NCI-H1694 (cell line): ENCODE data around the gene LYST.

ENCODE experiments used
- DNase-seq: peaks from one replicate; lab custom pipeline; 2025; lab: John Stamatoyannopoulos, UW

The LYST gene

GRCh38 chr1:235710687-235711086 is 156.0 kb downstream of the LYST start:
- DNase-seq: no peak

DNA sequence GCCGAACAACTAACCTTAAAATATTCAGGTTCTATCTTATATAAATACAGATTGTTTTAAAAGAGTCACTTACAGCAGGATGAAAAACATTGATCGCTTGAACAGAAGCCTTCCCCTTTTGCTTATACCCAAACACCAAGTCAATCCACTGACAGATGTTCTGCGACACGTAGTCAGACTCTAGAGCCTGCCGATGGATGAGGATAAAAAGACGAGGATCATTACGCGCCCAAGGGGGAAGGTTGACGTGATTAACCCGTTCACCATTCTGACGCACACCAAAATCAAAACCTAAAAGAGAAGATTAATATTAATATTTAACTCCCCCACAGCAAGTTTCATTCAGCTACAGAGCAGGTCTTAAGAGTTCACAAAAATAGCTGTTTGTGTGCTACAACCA is 157.7 kb downstream of the LYST start:
- DNase-seq: no peak

DNA sequence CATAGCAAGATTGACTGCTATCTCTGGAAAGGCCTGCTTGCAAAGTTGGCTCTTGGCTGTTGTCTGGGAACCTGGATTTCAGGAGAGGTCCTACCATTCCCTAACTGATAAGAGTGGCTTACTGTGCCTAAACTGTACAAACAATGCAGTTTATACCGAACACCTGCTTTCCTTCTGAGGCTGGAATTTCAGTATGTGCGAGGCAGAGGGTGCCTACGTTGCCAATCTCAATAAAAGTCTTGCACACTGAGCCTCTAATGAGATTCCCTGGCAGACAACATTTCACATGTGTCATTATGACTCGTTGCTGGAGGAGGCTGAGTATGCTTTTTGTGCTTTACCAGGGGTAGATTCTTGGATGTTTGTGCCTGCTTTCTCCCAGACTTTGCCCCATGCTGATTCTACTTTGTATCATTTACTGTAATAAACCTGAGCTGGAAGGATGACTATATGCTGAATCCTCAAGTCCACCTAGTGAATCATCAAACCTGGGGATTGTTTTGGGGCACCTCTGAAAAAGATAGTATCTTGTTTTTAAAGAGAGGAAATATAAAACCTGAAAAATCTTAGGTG is 158.2 kb downstream of the LYST start:
- no peak for DNase-seq

GRCh38 chr1:235703506-235703905 is 163.2 kb downstream of the LYST start:
- no peak for DNase-seq

DNA sequence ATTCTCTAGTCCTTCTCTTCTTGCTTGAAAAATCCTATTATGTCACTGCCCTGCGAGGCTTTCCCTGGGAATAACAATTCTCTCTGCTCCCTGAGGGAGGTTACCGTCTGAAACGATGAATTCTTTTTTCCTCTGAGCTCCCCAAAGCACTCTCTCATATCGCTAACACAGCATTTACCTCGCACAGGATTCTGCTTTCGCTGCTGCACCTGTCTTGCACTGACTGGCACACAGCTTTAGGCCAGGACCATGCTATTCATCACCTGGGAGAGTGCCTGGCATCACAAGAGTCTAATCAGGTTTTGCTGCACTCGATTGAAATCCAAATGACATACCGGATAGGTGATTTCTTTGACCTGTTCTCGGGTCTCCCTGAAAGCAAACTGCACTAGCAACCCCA is 164.3 kb downstream of the LYST start:
- no peak for DNase-seq

GRCh38 chr1:235697508-235697907 is 169.2 kb downstream of the LYST start:
- DNase-seq: no peak

- DNase-seq: no peak
These were observed 177.3 kb downstream of the LYST start for GRCh38 chr1:235689356-235689755.

GRCh38 chr1:235688096-235688495 is 178.6 kb downstream of the LYST start:
- DNase-seq: no peak

DNA sequence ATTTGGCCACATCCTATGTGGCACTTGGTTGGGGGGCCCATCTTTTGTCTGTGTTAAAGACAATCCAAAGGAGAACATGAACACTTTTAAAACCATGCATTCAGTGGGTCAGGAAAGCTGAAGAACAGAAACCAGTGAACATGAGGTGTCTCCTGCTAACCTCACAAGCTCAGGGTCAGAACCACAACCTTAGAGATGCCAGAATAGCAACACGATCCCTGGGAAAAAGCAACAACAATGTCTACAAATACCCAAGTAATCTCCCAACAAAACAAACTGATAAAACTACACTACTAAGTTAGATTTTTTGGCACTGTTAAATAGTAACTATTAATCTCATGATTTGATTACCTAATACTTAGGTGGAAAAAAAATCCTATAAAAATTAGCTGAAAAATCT is 183.1 kb downstream of the LYST start:
- DNase-seq: no peak

DNA sequence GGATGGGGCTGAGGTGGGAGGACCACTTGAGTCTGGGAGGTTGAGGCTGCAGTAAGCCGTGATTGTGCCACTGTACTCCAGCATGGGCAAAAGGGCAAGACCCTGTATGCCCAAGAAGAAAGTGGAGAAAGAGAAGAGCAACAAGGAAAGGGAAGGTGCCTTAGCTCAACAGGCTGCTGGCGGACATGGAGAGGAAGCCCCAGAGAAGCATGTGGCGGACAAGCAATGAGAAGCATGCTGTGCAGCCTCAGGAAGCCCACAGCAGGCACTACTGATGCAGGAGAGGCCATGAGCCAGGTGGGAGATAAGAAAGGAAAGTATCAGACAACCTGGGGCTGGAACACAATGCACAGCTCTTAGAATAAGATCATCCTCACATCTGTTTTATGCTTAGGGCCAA is 184.5 kb downstream of the LYST start:
- no peak for DNase-seq

DNA sequence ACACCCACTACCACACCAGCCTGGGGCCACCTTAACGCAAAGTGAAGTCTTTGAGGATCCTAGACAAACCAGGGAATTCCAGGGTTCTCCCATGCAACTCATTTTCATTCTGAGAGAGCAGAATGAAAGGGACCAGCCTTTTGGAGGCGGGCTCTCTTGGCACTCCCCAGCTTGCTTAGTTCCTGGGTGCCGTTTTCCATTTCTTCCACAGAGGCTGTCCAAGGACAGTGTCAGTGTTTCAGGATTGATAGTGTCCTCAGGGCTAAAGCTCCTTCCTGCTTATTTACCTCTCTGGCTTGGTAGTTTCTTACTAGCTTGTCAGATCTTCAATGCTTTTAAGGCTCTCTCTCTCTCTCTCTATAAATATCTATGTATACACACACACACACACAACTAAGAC is 187.1 kb downstream of the LYST start:
- no peak for DNase-seq

GRCh38 chr1:235679005-235679404 is 187.7 kb downstream of the LYST start:
- no peak for DNase-seq

- DNase-seq: no peak
These were observed 191.4 kb downstream of the LYST start for GRCh38 chr1:235675152-235675890.

DNA sequence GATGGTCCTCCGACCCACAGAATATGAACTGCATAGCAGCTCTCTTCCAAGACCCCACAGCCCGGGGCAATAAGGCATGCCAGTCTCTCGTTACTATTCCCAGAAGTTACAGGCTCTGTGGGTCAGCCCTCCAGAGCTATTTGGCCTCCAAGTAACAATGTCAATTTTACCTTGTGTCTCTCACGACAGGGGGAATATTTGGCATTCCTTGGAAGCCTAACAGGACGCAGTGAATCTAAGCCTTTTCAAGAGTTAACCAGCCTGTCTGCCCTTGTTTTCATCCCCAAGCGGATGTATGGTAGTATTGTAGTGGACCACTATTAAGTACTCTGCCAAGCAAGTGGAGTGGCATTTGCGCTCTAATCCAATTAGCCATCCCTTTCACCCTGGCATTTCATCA is 192.7 kb downstream of the LYST start:
- DNase-seq: no peak

DNA sequence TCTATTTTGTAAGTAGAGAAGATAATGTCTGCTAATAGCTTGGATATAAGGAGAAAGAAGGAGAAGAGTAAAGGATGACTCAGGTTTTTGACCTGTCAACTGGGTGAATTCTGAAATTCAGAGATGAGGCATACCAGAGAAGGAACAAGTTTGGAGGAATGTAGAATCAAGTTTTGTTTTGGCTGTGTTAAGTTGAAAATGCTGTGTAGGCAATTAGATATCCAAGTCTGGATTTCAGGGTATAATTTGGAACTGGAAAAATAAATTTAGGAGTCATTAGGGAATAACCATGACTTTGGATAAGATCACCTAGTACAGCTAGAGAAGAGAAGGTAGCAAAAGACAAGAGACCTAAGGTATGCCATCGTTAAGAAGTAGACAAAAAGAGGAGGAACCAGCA is 194.7 kb downstream of the LYST start:
- no peak for DNase-seq

- no peak for DNase-seq
These were observed 196.4 kb downstream of the LYST start for GRCh38 chr1:235670157-235670776.

- DNase-seq: no peak
These were observed 197.4 kb downstream of the LYST start for GRCh38 chr1:235669277-235669676.

DNA sequence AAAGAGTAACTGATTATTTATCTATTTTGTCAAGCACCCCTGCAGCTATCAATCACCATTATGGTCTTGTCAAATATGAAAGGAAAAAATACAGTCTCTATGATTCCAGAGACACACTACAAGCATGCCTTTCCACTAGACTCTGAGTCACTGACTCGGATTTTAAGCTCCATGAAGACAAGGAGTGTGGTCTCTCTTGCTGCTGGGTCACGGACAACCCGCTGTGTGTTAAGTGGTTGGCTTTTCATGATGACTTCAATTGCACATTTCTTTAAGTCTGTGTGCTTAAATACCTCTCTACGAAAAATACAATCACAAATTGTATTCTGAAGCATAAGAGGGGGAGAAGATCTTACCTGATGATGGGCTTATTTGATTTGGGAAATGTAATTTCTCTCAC is 203.1 kb downstream of the LYST start:
- DNase-seq: no peak

DNA sequence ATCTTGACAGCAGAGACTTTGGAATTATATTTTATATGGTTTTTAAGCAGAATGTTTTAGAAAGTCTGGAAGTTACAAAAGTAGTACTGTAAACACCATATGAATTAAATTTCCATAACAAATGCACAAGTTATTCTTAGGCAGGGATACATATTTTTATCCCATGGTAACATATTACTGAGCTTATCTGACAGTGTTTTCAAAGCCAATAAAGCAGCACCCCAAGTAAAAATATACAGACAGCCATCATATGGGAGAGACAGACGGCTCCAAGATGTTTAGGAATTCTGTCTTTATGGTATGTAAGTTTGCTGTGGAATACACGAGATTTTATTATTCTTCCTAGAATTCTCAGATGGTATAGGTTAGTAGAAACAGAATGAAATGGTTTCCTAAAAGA is 205.1 kb downstream of the LYST start:
- DNase-seq: no peak

GRCh38 chr1:235659186-235659771 is 207.4 kb downstream of the LYST start:
- no peak for DNase-seq

DNA sequence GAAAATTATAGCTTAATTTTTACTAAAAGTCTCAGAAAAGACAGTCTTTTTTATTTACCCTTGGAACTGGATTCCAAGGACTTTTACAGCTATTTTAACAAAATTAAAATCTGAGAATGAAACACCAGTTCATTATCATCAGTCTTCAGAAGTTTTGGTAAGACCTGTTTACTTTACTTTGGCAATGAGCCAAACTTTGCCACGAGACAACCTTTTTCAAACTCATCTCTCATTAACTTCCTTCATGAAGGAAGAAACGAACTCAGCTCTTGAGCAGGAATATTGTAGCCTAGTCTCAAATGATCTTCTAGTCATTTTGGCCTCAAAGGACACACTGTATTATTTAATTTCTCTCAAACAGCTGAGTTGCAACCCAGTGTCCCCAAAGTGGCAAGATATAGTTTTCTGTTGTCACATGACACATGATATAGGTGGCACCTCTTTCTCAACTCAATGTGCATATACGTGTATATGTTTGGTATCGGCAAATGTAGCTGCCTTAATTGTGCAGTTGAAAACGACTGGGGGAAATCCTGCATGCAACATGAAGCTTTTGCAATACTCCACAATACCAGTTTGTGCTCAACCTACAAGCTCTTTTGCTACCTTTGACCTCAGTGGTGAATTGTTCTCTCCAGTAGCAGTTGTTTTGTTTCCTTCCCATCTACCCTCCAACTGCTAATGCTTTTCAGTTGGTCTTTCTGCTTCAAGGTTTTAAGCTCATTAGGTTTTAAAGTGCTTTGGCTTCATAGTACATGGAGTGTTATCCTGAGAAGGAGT is 208.8 kb downstream of the LYST start:
- no peak for DNase-seq

DNA sequence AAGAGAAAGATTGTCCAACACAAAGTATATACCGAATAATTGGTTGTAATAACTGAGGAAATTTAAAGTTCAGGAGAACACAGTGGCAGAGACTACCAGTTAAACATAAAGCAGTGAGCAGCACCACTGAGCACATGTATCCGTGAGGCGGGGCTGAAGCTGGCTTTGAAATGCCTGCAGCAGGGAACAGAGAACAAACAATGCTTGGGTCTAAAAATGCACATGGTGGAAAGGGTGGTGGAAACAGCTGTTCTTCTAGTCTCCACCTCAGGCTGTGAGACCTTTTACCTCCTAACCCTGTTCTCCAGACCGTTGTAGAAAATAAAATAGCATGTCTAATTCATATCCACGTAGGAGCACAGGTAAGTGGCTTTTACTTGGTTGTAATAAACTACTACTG is 209.4 kb downstream of the LYST start:
- no peak for DNase-seq

DNA sequence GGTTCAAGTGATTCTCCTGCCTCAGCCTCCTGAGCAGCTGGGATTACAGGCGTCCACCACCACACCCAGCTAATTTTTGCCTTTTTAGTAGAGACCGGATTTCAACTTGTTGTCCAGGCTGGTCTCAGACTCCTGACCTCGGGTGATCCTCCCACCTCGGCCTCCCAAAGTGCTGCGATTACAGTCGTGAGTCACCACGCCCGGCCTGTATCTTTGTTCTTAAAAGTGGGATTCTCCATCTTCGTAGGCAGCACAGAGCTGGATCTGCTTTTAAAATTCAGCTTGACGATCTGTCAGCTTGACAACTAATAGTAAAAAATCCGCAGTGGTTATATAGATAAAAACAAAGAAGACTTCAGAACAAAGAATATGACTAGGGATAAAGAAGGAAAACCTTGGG is 214.3 kb downstream of the LYST start:
- DNase-seq: no peak
